ENCODE results near the gene SEMA3F.

SEMA3F gene

DNA sequence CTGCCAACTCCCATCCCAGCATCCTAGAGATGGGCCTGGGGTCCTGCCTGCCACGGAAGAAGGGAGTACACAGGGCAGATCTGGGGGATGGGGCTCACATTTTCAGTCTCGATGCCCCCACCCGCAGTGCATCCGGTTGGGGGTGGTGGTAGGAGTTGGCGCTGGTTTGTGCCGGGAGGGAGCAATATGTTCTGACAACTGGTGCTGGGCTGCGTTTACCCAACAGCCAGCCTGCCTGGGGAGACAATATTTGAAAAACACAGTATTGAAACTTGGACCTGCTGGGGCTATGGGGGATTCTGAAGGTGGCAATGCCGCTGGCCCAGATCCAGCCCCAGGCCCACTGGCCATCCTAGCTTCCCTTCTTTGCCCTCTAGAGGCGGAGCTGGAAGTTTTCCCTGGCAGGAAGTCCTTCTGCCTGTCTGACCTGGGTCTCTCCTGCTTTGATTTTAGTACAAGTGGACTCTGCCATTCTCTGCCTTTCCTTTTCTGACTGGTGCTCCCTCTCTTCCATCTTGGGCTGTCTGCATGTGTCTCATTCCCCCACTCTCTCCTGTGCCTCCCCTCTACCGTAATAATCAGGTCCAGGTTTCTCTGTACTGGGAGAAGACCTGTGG lies 3.5 kb downstream of the SEMA3F start:
- TF ChIP-seq, protein P1, sequence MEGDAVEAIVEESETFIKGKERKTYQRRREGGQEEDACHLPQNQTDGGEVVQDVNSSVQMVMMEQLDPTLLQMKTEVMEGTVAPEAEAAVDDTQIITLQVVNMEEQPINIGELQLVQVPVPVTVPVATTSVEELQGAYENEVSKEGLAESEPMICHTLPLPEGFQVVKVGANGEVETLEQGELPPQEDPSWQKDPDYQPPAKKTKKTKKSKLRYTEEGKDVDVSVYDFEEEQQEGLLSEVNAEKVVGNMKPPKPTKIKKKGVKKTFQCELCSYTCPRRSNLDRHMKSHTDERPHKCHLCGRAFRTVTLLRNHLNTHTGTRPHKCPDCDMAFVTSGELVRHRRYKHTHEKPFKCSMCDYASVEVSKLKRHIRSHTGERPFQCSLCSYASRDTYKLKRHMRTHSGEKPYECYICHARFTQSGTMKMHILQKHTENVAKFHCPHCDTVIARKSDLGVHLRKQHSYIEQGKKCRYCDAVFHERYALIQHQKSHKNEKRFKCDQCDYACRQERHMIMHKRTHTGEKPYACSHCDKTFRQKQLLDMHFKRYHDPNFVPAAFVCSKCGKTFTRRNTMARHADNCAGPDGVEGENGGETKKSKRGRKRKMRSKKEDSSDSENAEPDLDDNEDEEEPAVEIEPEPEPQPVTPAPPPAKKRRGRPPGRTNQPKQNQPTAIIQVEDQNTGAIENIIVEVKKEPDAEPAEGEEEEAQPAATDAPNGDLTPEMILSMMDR (conservative IDR thresholded peaks at IDR 0.05) = no peak

DNA sequence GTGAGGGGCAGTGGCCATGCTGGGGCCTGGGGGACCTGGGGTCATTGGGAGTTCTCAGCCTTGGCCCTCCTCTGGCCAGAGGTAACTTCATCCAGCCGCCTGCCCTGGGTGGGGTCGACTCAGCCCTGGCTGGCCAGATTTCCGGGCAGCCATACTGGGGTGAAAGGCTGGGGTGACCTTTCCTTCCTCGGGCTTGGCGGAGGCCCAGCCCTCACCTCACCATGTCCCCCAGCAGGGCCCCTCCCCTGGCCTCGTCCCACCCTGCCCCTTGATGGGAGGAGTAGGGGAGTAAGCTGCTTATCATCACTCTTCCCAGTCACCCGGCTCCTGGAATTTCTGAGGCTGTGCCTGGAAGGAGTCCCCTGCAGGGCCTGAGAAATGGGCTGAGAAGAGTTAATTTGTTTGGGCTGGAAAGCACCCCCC lies 5.4 kb downstream of the SEMA3F start:
- H3K27ac ChIP-seq = no peak overlapping the region
- TF ChIP-seq, protein P1 (conservative IDR thresholded peaks at IDR 0.05) = no peak

More for the DNA sequence above, 3.5 kb downstream of the SEMA3F start:
- no peak overlapping the region for H3K27ac ChIP-seq

DNA sequence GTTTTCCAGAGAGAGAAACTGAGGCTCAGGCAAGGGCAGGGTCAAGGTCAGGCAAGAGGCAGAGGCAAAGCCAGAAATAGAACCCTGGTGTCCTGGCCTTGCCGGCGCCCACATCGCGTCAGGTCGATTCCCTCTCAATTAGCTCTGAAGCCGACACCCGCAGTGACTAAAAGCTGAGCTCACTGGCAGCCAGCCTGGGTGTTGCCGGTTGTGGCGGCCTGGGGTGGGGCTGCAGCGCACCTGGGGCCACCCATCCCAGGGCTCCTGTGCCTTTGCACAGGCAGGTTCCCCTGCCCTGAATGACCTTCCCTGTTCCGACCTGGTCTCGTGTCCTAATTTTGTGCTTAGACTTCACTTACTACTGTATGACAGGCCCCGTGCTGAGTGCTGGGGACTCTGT lies 6.2 kb downstream of the SEMA3F start:
- no peak overlapping the region for H3K27ac ChIP-seq
- TF ChIP-seq, protein P1 (conservative IDR thresholded peaks at IDR 0.05) = no peak

DNA sequence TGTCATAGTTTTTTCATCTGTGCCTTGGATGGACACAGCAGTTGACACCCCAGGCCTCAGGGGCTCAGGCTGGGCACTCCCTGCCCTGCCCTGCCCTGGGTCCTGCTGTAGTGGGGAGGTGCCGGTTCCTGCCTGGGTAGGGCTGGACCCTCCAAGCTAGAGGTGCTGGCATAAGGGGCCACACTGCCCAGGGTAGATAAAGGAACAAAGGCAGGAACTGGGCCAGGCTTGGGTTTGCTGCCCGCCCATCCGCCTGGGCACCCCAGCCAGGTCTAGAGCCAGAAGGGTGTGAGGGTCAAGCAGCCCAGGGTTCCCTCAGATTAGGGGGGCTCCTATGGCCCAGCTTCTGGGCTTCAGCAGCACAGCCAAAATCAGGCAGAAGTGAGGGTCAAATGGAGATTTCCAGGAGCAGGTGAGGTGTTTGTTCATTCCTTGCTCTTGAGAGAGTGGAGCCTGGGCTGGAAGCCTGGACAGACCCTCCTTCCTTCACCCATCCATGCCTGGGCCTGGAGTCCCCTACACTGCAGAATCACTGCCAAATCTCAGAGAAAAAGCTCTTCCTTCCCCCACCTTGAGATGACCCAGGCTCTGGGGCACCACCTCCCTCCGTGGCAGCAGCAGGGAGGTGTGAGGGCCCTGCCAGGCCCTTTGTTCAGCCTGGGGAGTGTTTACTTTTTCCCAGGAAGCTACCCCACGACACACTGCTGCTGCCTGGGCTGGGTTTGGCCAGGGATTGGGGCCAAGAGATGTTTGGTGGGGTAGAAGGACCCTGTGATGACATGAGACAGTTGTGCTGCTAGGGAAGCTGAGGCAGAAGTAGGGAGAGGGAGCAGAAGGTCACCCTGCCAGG lies 7.1 kb downstream of the SEMA3F start:
- peak overlapping the region; percentile 75; the same call in 1 of the 2 replicates for H3K27ac ChIP-seq
- TF ChIP-seq, protein P1 (conservative IDR thresholded peaks at IDR 0.05) = no peak

DNA sequence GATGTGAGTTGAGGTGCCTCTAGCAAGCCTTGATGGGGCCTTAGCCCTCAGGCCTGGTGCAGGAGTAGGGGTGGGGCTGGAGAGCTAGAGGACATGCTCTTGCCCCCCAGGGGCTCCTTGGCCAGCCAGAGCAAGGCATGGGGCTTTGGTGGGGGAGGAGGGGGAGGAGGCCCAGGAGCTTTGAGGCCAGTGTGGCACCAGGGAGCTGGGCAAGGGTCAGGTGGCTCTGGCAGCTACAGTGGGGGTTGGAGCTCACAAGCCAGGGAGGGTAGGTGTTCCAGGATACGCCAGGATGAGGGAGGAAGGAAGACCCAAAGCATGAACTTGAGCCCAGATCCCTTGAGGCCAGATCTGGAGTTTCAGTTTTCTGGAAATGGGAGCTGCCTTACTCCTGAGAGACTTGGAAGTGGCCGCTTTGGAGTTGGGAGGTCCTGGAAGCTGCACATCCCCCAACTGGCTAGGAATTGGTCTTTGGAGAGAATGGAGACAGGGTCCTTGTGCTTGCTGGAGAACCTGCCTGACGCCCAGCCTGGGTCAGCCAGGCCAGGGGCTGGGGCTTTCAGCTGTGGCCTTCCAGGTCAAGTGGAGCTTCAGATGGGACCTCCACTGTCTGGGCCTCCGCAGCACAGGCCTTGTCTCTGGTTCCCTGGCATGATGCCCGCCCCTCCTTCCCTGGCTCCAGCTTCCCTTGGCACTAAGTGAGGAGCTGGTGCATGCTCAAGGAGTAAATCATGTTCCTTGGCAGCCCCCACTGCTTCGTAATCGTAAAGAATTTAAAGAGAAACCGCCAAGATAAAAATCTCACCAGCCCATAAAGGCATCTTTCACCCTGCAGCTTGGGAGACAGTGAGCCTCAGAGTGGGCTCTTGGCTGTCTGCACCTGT lies 8.7 kb downstream of the SEMA3F start:
- H3K27ac ChIP-seq = peak overlapping the region; percentile 75
- TF ChIP-seq, protein P1 (conservative IDR thresholded peaks at IDR 0.05) = no peak

DNA sequence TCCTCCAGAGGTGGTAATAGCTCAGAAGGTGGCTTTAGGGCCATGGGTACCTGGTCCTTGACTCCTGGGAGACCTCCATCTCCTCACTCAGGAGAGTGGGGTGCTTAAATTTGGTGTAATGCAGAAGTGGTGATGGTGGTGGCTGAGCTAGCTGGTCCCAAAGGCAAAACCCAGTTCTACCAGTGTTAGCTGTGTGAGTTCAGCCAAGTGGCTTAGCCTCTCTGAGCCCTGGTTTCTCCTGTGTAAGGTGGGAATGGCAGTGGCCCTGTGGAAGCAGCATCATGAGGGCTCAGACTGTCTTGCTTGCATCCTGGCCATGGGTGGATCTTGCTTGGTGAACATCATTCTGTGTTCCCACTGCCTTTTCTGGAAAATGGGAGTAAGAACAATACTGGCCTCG lies 9.4 kb downstream of the SEMA3F start:
- H3K27ac ChIP-seq = peak overlapping the region; percentile 75
- TF ChIP-seq, protein P1 (conservative IDR thresholded peaks at IDR 0.05) = no peak
